Tibial nerve (tissue), 4 donors: ENCODE results near the gene FDXACB1.

ENCODE experiments used
- CTCF ChIP-seq, 5 experiments: fragments of 200-600 bp in 3 of 5; fragments of 450-650 bp in 2 of 5; sonication (generic) in 3 of 5; IDR thresholded peaks; one replicate each; pipeline ENCODE4 v1.5.1; 2016 to 2019; ENCODE audit warnings: antibody characterized with exemption in 5 of 5, mild to moderate bottlenecking in 3 of 5, moderate library complexity in 2 of 5
- EP300 ChIP-seq, 2 donors: sonication (generic); formaldehyde crosslinking; IDR thresholded peaks; one replicate each; pipeline ENCODE4 v1.6.1; 2017; ENCODE audit warnings: antibody characterized with exemption in 2 of 2, mild to moderate bottlenecking in 1 of 2
- POLR2A ChIP-seq, 2 donors: fragments of 450-650 bp; IDR thresholded peaks; one replicate each; pipeline ENCODE4 v1.6.1; 2017; ENCODE audit warnings: antibody characterized with exemption in 2 of 2, mild to moderate bottlenecking in 2 of 2, moderate library complexity in 2 of 2

DNA sequence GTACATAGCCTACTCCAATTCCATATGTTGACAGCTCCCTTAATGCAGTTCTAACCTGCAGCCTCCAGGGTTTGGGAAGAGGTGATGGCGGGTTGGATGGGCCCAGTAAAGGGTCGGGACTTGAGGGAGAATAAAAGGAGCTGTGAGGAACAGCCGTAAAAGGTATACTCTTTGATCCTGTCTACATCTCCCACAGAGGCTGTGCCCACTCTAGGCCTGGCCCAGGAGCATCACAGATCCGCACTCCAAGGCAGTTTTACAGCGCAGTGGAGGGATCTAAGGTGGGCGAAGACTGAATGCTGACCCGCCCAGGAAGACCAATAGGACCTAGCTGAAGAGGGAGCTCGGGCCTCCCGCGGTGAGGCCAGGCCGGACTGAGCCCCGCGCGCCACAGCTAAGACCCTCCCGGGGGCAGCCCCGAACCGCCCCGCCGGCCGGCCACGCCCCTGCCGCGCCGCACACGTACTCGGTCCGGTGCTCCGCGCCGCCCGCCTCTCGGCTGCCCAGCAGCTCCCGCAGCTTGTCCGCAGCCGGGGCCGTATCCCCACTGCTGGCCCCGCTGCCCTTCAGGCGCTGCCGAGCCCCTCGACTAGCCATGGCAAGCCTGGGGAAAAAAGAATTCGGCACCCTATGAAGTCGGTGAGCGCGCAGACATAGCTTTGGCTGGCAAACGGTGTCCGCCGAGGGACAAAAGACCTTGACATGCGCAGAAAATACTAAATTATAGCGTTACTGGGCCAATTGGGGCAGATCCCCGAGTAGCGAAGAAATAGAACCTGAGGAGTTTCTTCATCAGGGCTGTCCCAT lies 7.9 kb downstream of the FDXACB1 start, which contains the start of gene ALG9:
- TF ChIP-seq CTCF (IDR thresholded peaks at IDR 0.05): peak in 3 of 5 experiments; percentile 24 to 31 (median 27)
- TF ChIP-seq POLR2A (IDR thresholded peaks at IDR 0.05): peak in 1 of 2 donors; percentile 57
- peak; percentile 70 to 90 for TF ChIP-seq EP300 (IDR thresholded peaks at IDR 0.05)
